Transverse colon (tissue), 4 donors: ENCODE data around the gene PRIMPOL. TPM values are rescaled to one million over a fixed set of nuclear protein-coding genes. Genes with fewer than 3 reads are reported as not detected.

Source experiments
- DNase-seq: peaks from one replicate; pipeline ENCODE4 v3.0.0-alpha.2; 2019
- H3K27ac ChIP-seq, 4 donors: fragments of 200-600 bp; sonication (generic); 2 replicates each; pipeline ENCODE4 v1.5.1; 2016 to 2018; ENCODE audit warnings: inconsistent platforms in 4 of 4
- H3K27me3 ChIP-seq: fragments of 200-600 bp; sonication (generic); 2 replicates; pipeline ENCODE4 v1.5.1; 2017; ENCODE audit warnings: inconsistent platforms
- H3K36me3 ChIP-seq, 4 donors: fragments of 200-600 bp; sonication (generic); 2 replicates each; pipeline ENCODE4 v1.5.1; 2017 to 2019; ENCODE audit warnings: inconsistent platforms in 4 of 4
- H3K4me1 ChIP-seq, 4 donors: fragments of 200-600 bp; sonication (generic); 2 replicates each; pipeline ENCODE4 v1.5.1; 2017 to 2020; ENCODE audit warnings: inconsistent platforms in 4 of 4
- H3K4me3 ChIP-seq, 4 donors: fragments of 200-600 bp; sonication (generic); 1 replicate in 1 of 4; 2 replicates in 3 of 4; pipeline versions ENCODE4 v1.5.1 to v1.6.1; 2017 to 2019; ENCODE audit warnings: inconsistent platforms in 4 of 4
- H3K9me3 ChIP-seq, 2 donors: fragments of 200-600 bp; sonication (generic); 2 replicates each; pipeline ENCODE4 v1.5.1; 2017 to 2019; ENCODE audit warnings: inconsistent platforms in 2 of 2
- EP300 ChIP-seq: sonication (generic); formaldehyde crosslinking; IDR thresholded peaks from one replicate; pipeline ENCODE4 v1.6.1; 2017; ENCODE audit warnings: antibody characterized with exemption, low read depth
- POLR2A ChIP-seq: fragments of 450-650 bp; IDR thresholded peaks from one replicate; pipeline ENCODE4 v1.6.1; 2016; ENCODE audit warnings: antibody characterized with exemption, mild to moderate bottlenecking, moderate library complexity
- POLR2AphosphoS5 ChIP-seq, 3 donors: sonication (generic); formaldehyde crosslinking; IDR thresholded peaks; one replicate each; pipeline ENCODE4 v1.6.1; 2016; ENCODE audit warnings: antibody characterized with exemption in 3 of 3
- WGBS, 2 donors: methylation state at CpG; one replicate each; pipeline ENCODE4 v1.1.5; 2018; ENCODE audit warnings: low coverage in 1 of 2; 5-methylcytosine and 5-hydroxymethylcytosine counted together
- in situ Hi-C, 4 donors: fragments of 200-750 bp; cut with MboI; loops; one replicate each; pipeline versions ENCODE4 v1.15.0 to v1.15.1; 2017; ENCODE audit warnings: low sequenced_read_pairs in 3 of 4, low pct_ligation_motif_present in 1 of 4, low pct_unique_long_range_greater_than_20kb in 1 of 4
- intact Hi-C: fragments of 100-400 bp; cut with DNase I; formaldehyde crosslinking; loops from one replicate; pipeline ENCODE4 v1.15.1; 2023; ENCODE audit warnings: low total_unique reads
- total RNA-seq, 4 donors: library from RNA; depleted of rRNA; stranded (reverse); fragments of >200 nt; gene quantifications; one replicate each; pipeline ENCODE4 v1.1.0, GENCODE V29; 2016
- TF ChIP-seq, protein P1 (sequence below), 5 experiments: fragments of 200-600 bp in 3 of 5; fragments of 450-650 bp in 2 of 5; sonication (generic) in 3 of 5; IDR thresholded peaks; 1 replicate in 2 of 5; 2 replicates in 3 of 5; pipeline ENCODE4 v1.5.1; 2016 to 2017; ENCODE audit warnings: antibody characterized with exemption in 5 of 5, inconsistent platforms in 3 of 5, mild to moderate bottlenecking in 2 of 5, moderate library complexity in 1 of 5

Gene PRIMPOL
- total RNA-seq, 4 donors from 2014 or later, result 19.7 to 28.1 (median 24.6) TPM; not detected in 1

- intact Hi-C loops (no loop called here), in situ Hi-C loops (no loop called here)
- WGBS, 2 donors, result 72 to 76% methylated on average over 8 to 11 of the region's 11 CpGs
- H3K27me3 ChIP-seq, result no peaks in the 10 kb centered on the region
- no peak overlapping the region for H3K4me3 ChIP-seq
- peaks cover 0 to 5% (median 0%) of the 10 kb centered on the region in 4 donors for H3K36me3 ChIP-seq
- TF ChIP-seq, protein P1, sequence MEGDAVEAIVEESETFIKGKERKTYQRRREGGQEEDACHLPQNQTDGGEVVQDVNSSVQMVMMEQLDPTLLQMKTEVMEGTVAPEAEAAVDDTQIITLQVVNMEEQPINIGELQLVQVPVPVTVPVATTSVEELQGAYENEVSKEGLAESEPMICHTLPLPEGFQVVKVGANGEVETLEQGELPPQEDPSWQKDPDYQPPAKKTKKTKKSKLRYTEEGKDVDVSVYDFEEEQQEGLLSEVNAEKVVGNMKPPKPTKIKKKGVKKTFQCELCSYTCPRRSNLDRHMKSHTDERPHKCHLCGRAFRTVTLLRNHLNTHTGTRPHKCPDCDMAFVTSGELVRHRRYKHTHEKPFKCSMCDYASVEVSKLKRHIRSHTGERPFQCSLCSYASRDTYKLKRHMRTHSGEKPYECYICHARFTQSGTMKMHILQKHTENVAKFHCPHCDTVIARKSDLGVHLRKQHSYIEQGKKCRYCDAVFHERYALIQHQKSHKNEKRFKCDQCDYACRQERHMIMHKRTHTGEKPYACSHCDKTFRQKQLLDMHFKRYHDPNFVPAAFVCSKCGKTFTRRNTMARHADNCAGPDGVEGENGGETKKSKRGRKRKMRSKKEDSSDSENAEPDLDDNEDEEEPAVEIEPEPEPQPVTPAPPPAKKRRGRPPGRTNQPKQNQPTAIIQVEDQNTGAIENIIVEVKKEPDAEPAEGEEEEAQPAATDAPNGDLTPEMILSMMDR (IDR thresholded peaks at IDR 0.05), result no peak
- TF ChIP-seq POLR2AphosphoS5 (IDR thresholded peaks at IDR 0.05) (no peak), POLR2A (no peak), EP300 (no peak)
- no peaks in the 10 kb centered on the region for H3K9me3 ChIP-seq
- DNase-seq, result no peak
- no peak overlapping the region for H3K27ac ChIP-seq
- H3K4me1 ChIP-seq, result peaks cover 0 to 3% (median 0%) of the 10 kb centered on the region in 4 donors
Measured at GRCh38 chr4:184688447-184688846, 38.9 kb downstream of the PRIMPOL start.

- in situ Hi-C loops, result no loop called here
- H3K4me1 ChIP-seq, result no peaks in the 10 kb centered on the region
- intact Hi-C loops, result no loop called here
- 59 to 100% methylated on average over 1 to 5 of the region's 5 CpGs for WGBS, 2 donors
- DNase-seq, result no peak
- H3K36me3 ChIP-seq, result peaks cover 0 to 9% (median 0%) of the 10 kb centered on the region in 4 donors
- H3K27ac ChIP-seq, result no peak overlapping the region
- no peak overlapping the region for H3K4me3 ChIP-seq
- H3K9me3 ChIP-seq, result no peaks in the 10 kb centered on the region
- no peak for TF ChIP-seq POLR2A
- no peak for TF ChIP-seq EP300
- TF ChIP-seq, protein P1 (IDR thresholded peaks at IDR 0.05), result no peak
- no peak for TF ChIP-seq POLR2AphosphoS5 (IDR thresholded peaks at IDR 0.05)
- H3K27me3 ChIP-seq, result no peaks in the 10 kb centered on the region
Measured at GRCh38 chr4:184689681-184690080, 40.1 kb downstream of the PRIMPOL start.

GRCh38 chr4:184693056-184693455 is 43.5 kb downstream of the PRIMPOL start:
- no peak overlapping the region for H3K4me3 ChIP-seq
- no peaks in the 10 kb centered on the region for H3K4me1 ChIP-seq
- H3K9me3 ChIP-seq, result no peaks in the 10 kb centered on the region
- DNase-seq, result no peak
- no peak overlapping the region for H3K27ac ChIP-seq
- in situ Hi-C loops, result no loop called here
- no peaks in the 10 kb centered on the region for H3K27me3 ChIP-seq
- H3K36me3 ChIP-seq, result peaks cover 0 to 9% (median 0%) of the 10 kb centered on the region in 4 donors
- 91 to 100% methylated on average over 3 to 5 of the region's 5 CpGs for WGBS, 2 donors
- intact Hi-C loops, result no loop called here
- TF ChIP-seq EP300 (no peak), POLR2AphosphoS5 (IDR thresholded peaks at IDR 0.05) (no peak), POLR2A (no peak)
- TF ChIP-seq, protein P1 (IDR thresholded peaks at IDR 0.05), result no peak

DNA sequence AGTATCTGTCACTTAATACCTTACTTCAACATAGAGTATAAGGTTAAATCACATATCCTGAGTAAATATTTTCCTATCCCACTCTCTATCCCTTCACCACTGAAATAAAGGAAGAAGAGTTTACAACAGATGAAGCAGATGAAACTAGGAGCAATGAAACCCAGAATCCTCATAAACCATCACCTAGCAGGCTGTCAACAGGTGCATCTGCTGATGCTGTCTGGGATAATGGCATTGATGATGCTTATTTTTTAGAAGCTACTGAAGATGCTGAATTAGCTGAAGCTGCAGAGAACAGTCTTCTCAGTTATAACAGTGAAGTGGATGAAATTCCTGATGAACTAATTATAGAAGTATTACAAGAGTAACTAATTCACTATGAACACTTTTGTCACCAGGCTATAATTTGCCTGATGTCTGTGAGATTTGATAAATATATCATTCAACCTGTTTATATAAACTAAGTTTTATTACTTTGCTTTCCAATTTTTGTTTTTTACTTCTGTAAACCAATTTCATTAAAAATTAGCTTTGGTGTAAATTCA is 44.9 kb downstream of the PRIMPOL start:
- no peaks in the 10 kb centered on the region for H3K4me1 ChIP-seq
- H3K36me3 ChIP-seq, result peaks cover 0 to 9% (median 0%) of the 10 kb centered on the region in 4 donors
- no peak overlapping the region for H3K4me3 ChIP-seq
- H3K27ac ChIP-seq, result no peak overlapping the region
- TF ChIP-seq, protein P1 (IDR thresholded peaks at IDR 0.05), result no peak
- TF ChIP-seq POLR2A, result no peak
- no peak for TF ChIP-seq EP300
- TF ChIP-seq POLR2AphosphoS5 (IDR thresholded peaks at IDR 0.05), result no peak
- no peak for DNase-seq
- H3K27me3 ChIP-seq, result no peaks in the 10 kb centered on the region
- in situ Hi-C loops, result no loop called here
- H3K9me3 ChIP-seq, result no peaks in the 10 kb centered on the region
- intact Hi-C loops, result no loop called here
